Astrocyte (in vitro differentiated cells and primary cell): ENCODE data around the gene HMGA1.

Source experiments
- EZH2 ChIP-seq: IDR thresholded peaks from 2 replicates; pipeline ENCODE4 v1.6.1; 2012; ENCODE audit warnings: mild to moderate bottlenecking, low read length, inconsistent platforms; ENCODE audit not compliant: insufficient read depth
- TF ChIP-seq, protein P1 (sequence below): IDR thresholded peaks from 2 replicates; pipeline ENCODE4 v1.5.1; 2011; ENCODE audit warnings: low read depth, mild to moderate bottlenecking, inconsistent platforms, low read length, moderate library complexity; ENCODE audit not compliant: insufficient read depth

DNA sequence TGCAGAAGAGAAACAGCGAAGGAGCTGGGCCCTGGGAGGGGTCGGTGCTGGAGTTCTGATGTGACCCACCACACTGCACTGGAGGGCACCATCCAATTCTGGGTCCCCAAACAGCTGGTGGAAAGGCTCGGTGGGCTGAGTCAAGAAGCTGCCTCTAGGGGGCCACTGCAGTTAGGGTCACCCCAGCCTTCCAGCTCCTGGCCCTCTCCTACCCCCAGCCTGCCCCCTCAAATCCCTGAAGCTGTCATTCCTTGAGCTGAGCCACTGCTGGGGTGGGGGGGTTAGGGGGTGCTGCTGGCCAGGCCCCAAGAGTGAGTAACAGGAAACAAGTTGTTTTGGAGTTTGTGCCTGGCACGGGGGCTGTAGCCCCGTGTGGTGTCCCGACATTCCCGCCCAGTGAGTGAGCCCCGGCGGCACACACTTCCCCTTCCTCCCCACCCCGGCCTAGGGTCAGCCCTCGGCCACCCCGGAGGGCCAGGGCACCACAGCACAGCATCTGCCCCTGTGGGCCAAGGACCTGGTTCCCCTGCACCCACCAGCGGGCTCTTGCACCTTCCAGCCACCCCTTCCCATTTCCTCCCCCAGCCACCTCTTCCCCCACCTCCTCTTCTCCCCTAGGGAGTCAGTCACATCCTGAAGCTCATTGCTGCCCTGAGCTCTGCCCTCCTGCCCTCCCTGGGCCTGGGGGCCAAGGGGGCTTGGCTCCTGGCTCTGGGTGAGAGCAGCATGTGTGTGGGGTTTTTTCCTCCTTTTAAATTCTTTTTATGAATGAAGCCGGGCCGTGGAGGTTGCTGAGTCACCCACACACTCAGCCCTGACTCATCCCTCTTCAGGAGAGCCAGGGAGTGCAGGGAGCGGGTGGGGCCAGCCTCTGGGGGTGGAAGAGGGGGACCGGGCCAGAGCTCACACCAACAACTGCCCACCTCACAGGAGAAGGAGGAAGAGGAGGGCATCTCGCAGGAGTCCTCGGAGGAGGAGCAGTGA, 7.5 kb downstream of the HMGA1 start:
- TF ChIP-seq, protein P1, sequence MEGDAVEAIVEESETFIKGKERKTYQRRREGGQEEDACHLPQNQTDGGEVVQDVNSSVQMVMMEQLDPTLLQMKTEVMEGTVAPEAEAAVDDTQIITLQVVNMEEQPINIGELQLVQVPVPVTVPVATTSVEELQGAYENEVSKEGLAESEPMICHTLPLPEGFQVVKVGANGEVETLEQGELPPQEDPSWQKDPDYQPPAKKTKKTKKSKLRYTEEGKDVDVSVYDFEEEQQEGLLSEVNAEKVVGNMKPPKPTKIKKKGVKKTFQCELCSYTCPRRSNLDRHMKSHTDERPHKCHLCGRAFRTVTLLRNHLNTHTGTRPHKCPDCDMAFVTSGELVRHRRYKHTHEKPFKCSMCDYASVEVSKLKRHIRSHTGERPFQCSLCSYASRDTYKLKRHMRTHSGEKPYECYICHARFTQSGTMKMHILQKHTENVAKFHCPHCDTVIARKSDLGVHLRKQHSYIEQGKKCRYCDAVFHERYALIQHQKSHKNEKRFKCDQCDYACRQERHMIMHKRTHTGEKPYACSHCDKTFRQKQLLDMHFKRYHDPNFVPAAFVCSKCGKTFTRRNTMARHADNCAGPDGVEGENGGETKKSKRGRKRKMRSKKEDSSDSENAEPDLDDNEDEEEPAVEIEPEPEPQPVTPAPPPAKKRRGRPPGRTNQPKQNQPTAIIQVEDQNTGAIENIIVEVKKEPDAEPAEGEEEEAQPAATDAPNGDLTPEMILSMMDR: peak; percentile 33
- no peak for TF ChIP-seq EZH2
